ENCODE data around the gene ZBTB7C. TPM values are rescaled to one million over a fixed set of nuclear protein-coding genes. Genes with fewer than 3 reads are reported as not detected.

Gene ZBTB7C
- total RNA-seq, 4 donors from 2014 or later, result 5.0 to 14.1 (median 13.3) TPM

DNA sequence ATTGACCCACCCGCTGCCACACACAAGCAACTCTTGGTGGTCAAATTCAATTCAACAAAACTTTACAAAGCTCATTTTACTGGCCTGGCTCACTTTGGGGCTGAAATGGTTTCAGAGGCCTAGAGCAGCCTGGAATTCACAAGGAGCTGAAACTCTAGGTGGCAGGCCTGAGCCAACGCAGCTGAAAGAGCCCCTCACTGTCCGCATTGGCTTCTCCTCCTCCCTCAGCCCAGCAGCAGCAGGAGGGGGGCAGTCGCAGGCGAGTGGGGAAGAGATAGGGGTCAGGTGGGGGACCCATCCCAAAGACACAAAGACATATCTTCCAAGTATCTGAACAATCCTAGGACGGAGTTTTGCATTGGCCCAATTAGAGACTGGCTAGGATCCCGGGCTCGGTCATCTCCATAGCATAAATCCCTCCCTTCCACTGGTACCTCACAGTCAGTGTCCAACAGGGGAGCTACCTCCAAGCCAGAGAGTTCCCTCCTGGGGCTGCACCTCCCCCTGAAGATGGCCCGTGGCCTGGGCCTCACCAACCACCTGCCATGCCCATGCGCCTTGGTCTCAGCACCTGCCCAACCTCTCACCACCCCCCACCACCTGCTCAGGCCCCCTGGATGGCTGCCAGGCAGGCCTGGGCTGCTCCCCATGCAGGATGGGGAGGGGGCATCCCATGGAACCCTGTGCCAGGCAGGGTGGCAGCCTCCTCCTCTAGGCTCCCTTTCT lies 113.4 kb downstream of the ZBTB7C start:
- TF ChIP-seq, protein P1, sequence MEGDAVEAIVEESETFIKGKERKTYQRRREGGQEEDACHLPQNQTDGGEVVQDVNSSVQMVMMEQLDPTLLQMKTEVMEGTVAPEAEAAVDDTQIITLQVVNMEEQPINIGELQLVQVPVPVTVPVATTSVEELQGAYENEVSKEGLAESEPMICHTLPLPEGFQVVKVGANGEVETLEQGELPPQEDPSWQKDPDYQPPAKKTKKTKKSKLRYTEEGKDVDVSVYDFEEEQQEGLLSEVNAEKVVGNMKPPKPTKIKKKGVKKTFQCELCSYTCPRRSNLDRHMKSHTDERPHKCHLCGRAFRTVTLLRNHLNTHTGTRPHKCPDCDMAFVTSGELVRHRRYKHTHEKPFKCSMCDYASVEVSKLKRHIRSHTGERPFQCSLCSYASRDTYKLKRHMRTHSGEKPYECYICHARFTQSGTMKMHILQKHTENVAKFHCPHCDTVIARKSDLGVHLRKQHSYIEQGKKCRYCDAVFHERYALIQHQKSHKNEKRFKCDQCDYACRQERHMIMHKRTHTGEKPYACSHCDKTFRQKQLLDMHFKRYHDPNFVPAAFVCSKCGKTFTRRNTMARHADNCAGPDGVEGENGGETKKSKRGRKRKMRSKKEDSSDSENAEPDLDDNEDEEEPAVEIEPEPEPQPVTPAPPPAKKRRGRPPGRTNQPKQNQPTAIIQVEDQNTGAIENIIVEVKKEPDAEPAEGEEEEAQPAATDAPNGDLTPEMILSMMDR (IDR thresholded peaks at IDR 0.05), result no peak
- ATAC-seq (ENCODE audit: low FRiP score), result no peak
- no peak for DNase-seq (ENCODE audit: low spot score)

DNA sequence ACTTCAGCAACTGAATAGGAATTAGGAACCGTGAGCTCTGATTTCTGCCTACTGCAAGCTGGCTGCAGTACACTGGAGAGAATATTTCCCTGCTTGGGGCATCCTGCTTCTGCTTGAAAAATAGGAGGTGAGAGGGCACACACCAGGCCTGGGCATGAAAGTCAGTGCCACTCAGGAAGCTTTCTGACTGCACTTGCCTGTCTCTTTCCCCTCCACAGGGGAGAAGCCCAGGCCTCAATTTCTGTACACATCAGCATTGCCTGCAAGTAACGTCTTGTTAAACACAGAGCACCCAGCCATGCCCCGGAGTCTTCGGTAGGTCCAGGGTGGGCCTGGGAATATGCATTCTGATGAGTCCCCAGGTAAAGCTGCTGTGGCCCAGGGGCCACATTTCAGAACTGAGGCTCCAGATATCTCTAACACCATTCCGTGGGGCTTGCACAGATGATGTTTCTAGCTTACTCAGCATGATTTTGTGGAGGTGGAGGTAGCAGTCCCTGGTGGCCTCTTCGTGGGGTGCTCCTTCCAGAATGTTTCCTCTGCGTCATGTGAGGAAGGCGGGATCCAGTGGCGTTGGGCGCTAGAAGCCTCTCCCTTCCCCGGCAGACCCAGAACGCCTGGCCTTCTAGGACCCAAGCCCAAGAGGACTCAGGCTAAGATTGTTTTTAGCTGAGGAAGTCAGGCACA lies 114.1 kb downstream of the ZBTB7C start:
- no peak for ATAC-seq (ENCODE audit: low FRiP score)
- TF ChIP-seq, protein P1 (IDR thresholded peaks at IDR 0.05), result no peak

DNA sequence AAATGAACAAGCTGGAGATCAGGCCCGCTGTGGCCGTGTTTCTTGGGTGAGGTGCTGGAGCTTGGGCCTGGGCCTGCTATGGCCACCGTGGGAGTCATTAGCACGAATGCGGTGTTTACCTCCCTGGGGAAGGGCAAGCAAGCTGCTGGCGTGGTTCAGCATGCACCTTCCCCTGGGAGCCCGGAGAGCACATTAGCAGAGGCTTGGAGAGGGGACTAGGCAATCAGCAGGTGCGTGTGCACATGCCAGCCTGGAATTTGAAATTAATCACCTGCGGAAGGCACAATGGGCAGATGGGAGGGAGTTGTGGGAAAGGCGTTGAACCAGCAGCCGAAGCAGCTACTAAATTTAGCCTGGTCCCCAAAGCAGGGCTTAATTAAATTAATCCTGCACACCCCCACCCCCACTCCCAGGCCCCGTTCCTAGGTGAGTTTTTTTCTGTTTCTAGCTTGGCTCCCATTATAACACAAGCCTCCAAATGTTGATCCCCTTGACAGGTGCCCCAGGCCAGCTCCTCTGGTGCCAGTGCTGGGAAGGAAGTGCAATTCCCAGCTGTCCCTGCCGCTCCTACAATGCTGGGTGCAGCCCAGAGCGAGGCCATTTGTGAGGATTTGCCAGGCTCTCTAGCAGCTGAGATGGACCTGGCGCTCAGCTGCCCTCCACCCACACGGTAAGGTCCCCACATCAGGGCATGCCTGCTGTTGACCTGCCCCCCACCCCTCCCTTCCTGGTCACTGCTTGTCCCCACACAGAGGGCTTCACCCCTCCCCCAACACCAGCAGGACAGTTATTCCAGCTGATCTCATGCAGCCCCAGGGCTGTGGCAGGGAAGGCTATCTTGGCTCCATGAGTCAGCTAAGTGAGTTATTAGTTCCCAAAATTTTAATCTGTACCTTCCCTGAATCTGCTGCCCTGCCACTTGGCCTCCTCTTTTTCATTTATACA lies 115.0 kb downstream of the ZBTB7C start:
- ATAC-seq (ENCODE audit: low FRiP score), result no peak
- no peak for DNase-seq (ENCODE audit: low spot score)
- TF ChIP-seq, protein P1 (IDR thresholded peaks at IDR 0.05), result no peak

More for the DNA sequence above, 114.1 kb downstream of the ZBTB7C start:
- DNase-seq (ENCODE audit: low spot score), result no peak

DNA sequence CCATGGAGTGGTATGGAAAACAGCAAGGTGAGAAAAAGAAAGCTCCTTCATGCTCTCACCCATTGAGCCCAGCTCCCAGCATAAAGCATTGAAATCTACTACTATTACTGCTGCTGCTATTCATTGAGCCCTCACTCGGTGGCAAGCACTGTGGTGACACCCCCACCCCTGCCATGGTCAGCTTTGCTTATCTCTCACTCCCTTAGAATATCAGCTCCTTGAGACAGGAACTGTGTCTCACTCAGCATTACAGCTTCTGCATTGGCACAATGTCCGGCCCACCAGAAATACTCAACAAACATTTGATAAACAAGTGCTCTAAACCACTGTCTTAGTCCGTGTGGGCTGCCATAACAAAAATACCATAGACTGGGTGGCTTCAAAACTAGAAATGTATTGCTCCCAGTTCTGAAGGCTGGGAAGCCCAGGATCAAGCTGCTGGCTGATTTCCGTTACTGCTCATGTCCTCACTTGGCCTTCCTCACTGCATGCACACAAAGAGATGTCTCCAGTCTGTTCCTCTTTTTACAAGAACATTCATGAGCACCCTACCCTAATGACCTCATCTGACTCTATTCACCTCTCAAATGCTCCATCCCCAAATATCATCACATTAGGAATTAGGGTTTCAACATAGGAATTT lies 116.3 kb downstream of the ZBTB7C start:
- DNase-seq (ENCODE audit: low spot score) (no peak), ATAC-seq (ENCODE audit: low FRiP score) (no peak)
- TF ChIP-seq, protein P1 (IDR thresholded peaks at IDR 0.05), result no peak

DNA sequence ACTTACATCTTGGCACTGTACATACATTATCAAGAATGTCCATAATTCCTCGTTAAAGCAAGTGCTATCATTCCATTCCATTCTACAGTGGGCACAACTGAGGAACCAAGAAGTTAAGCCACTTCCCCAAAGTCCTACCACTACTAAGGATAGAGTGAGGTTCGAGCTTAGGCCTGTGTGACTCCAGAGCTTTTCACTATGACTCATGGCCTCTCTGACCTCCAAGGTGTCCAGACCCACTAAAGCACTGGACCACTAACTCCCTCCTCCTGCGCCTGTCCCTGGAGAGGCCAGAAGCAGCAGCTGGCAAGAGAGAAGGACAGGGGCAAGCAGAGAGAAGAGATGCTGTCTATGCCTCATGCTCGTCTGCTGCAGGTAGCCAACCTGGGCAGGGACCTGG lies 117.0 kb downstream of the ZBTB7C start:
- TF ChIP-seq, protein P1 (IDR thresholded peaks at IDR 0.05), result no peak
- no peak for DNase-seq (ENCODE audit: low spot score)
- ATAC-seq (ENCODE audit: low FRiP score), result no peak

DNA sequence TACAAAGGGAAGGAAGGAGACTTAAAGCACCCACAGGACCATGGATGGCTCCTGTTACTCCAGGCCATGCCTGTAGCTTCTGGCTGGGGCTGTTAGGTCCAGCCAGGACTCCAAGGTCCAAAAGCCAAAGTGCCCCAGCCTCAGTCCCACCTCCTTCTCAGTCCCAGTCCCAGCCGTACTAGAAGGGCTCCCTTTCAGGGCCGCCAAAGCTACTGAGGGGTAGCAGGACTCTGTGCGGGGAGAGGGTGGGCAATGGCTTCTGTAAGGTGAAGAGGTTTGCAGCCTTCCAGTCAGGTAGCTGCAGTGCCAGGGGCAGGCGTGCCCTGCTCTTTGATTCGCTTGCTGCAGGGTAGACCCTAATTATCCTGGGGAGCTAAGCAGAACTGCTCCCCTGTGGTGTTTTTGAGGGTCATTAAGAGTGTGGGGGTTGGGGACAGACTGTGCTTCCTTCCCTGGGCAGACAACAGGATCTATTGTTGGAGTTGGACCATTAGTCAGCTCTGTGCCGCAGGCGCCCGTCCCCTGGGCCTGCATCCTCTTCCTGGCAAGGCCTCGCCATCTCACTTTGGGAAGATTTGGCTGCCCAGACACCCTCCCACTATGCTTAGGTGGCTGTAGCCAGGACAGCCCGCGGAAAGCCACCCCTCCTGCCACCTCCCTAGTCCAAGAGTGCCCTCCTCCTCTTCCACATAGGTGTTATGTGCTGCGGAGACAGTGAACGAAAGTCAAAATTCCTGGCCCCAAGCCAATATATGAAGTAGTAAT lies 118.8 kb downstream of the ZBTB7C start:
- TF ChIP-seq, protein P1 (IDR thresholded peaks at IDR 0.05), result no peak
- no peak for ATAC-seq (ENCODE audit: low FRiP score)

More for the DNA sequence above, 118.8 kb downstream of the ZBTB7C start:
- DNase-seq (ENCODE audit: low spot score), result no peak
